A375 (cell line): ENCODE data around the gene KCNG3. TPM values are rescaled to one million over a fixed set of nuclear protein-coding genes. Genes with fewer than 3 reads are reported as not detected.

Source experiments
- small RNA-seq: library from RNA; depleted of rRNA; stranded (forward); fragments of <200 nt; gene quantifications from one replicate; pipeline ENCODE3, GENCODE V24; 2014
- total RNA-seq: library from RNA; depleted of rRNA; stranded (reverse); fragments of >200 nt; shearing (Covaris generic); gene quantifications from 2 replicates; pipeline ENCODE4 v1.2.3, GENCODE V29; 2014; rRNA removed

KCNG3 gene, protein sequence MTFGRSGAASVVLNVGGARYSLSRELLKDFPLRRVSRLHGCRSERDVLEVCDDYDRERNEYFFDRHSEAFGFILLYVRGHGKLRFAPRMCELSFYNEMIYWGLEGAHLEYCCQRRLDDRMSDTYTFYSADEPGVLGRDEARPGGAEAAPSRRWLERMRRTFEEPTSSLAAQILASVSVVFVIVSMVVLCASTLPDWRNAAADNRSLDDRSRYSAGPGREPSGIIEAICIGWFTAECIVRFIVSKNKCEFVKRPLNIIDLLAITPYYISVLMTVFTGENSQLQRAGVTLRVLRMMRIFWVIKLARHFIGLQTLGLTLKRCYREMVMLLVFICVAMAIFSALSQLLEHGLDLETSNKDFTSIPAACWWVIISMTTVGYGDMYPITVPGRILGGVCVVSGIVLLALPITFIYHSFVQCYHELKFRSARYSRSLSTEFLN
- 0.24 and 0.45 TPM in 2 replicates for total RNA-seq

DNA sequence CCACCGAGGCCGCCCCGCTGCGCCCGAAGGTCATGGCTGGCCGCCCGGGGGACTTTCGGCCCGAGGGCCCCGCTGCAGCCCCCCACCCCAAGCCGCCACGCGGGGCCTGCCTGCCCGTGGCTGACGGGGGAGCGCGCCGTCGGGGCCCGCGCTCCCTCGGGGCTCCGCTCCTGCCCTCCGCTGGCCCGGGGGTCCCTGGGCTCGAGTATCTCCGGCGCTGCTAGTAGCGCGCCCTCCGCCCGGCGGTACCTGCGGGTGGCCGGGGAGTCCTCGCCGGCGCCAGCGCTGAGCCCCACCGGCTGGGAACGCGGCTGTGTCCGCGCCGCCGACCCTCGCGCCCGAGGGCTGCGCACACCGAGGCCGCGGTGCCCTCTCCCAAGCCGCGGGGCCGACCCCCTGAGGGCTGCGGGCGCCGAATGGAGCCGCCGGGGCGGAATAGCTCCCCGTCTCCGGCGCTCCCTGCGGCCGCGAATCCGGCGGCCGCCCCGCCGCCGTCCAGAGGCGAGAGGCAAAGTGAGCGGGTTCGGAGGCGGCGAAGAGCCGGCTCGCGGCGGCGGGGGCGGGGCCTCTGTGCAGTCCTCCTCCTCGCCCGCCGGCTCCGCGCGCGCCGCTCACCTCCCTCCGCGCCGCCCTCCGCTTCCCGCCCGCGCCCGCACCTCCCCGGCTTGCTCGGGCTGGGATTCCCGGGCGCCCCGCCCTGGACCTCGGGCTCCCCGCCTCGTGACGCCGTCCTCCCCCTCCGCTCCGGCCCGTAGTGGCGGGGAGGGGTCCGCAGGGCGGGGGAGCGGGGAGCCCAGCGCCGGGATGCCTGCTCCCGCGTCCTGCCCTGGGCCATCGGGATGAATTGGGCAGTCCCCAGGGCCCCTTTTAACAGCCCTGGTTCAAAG is at the start of gene KCNG3:
TSS of gene KCNG3 (minus strand) at position 515 of the 887 bp plus-strand sequence. CDS start at position 34, 481 bp downstream.

Small RNAs within 50 kb of the gene (small RNA-seq; reads per million reads assigned to genes)
- gene RF00017 (not detected), gene RF00612 (not detected)

Other genes starting within 250 kb of the KCNG3 start
- gene COX7A2L, start 132.8 kb downstream of the KCNG3 start, total RNA-seq, result 99.6 and 102 TPM in 2 replicates
- gene MTA3, start 74.7 kb upstream of the KCNG3 start, total RNA-seq, result 23.2 and 29.0 TPM in 2 replicates